A172 (cell line): ENCODE data around the gene ZNF512. TPM values are rescaled to one million over a fixed set of nuclear protein-coding genes. Genes with fewer than 3 reads are reported as not detected.

ENCODE experiments used
- DNase-seq: peaks from one replicate; pipeline ENCODE4 v3.0.0-alpha.2; 2015; ENCODE audit warnings: low spot score
- total RNA-seq: library from RNA; depleted of rRNA; stranded (reverse); fragments of >200 nt; shearing (Covaris generic); gene quantifications from 2 replicates; pipeline ENCODE4 v1.2.3, GENCODE V29; 2014

The ZNF512 gene
- total RNA-seq, 1 experiment from 2014 or later, result 16.7 TPM

- no peak for DNase-seq
Observed at GRCh38 chr2:27634291-27634690, 51.4 kb downstream of the ZNF512 start.

DNA sequence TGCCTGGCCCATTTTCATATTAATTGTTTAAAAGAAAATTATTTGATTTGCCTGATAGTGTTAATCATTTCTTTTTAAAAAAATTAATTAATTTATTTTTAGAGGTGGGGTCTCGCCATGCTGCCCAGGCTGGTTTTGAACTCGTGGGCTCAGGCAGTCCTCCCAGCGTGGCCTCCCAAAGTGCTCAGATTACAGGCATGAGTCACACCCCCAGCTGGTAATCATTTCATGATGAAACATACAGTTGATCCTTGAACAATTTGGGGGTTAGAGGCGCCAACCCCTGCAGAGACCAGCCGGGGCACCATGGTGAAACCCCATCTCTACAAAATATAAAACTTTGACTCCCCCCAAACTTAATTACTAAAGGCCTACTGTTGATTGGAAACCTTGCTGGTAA is 53.9 kb downstream of the ZNF512 start:
- DNase-seq, result no peak

GRCh38 chr2:27638037-27638637 is 55.3 kb downstream of the ZNF512 start:
- peak; percentile 76 for DNase-seq

DNA sequence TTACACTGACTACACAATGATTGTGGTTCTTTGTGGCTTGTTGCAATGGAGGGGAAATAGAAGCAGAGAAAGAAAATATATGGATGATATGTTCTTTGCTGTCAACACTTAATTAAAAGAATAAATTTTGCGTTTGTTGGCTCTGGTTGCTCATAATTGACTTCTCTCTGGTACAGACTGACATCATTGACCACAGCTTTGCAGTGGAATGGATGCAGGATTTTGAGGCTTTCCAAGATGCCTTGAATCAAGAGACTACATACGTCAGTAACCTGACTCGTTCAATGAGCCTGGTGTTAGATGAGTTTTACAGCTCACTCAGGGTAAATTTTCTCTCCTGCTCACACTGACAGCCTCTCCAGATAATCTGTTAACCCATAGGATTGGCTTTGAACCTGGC is 55.9 kb downstream of the ZNF512 start:
- DNase-seq, result peak; percentile 72

- peak; percentile 50 for DNase-seq
Observed at GRCh38 chr2:27640722-27641245, 57.9 kb downstream of the ZNF512 start.

DNA sequence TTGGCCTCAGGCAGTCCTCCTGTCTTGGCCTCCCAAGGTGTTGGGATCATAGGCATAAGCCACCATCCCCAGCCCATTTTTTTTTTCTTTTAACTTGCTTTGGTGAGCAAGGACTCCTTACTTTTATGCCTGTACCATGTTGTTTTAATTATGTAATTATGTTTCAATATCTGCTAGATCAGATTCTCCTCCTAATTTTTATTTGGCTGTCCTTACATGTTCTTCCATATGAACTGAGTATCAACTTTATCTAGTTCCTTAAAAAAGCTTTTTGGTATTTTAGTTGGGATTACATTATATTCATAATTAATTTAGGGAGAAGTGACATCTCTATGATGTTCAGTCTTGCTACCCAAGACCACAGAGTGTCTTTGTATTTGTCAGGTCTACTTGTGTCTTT is 62.4 kb downstream of the ZNF512 start:
- no peak for DNase-seq

- DNase-seq, result no peak
Observed at GRCh38 chr2:27647289-27647688, 64.4 kb downstream of the ZNF512 start.

DNA sequence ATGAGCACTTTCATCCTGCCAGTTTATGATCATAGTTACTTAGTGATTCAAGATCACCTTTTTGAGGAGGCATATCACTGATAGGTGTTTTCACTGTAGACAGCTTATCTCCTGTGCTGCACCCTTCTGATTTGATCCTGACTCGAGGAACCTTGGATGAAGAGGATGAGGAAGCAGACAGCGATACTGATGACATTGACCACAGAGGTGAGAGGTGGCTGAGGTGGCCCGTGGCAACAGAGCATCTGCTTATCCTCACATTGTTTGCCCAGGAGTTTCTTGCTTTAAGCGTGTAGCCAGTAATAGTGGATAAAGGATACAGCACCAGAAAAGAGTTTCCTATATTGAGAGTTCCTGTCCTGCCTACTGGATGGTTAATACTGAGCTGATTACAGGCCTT is 64.9 kb downstream of the ZNF512 start:
- DNase-seq, result no peak

DNA sequence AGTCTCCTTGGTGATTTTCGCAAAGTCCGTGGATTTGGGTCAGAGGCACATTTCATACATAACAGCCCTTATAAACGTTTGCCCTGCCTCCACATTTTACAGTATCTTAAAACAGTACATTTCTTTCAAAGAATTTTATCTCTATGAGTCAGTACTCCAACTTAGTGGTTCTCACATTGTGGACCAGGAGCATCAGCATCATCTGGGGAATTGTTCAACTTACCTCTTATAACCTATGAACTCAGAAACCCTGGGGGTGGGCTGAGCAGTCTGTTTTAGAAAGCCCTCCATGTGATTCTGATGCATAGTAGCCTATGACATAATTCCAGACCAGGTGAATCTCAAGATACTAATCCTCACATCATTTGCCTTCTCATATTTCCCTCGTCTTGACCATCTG is 68.2 kb downstream of the ZNF512 start:
- no peak for DNase-seq

- no peak for DNase-seq
Observed at GRCh38 chr2:27652341-27652740, 69.5 kb downstream of the ZNF512 start.

- no peak for DNase-seq
Observed at GRCh38 chr2:27652790-27653189, 69.9 kb downstream of the ZNF512 start.

GRCh38 chr2:27653397-27653796 is 70.6 kb downstream of the ZNF512 start:
- DNase-seq, result peak; percentile 23

GRCh38 chr2:27655155-27655951 is 72.5 kb downstream of the ZNF512 start:
- peak; percentile 87 for DNase-seq

DNA sequence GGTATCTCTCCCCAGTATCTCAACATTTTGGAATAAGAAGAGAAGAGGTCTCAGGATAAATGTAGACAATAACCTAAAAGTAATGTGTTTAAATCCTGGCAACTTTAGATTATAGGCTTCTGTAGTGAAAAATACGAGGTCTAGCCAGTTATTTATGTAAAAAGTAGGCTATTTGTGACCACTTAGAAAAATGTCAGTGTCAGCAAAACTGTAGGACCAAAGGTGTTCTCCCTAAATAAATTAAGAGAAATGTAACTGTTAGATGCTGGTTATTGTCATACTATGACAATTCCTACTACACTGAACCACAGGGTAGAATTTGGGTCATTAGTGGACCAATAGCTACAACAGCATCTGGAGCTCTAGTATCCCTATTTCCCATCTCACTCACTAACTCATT is 78.5 kb downstream of the ZNF512 start:
- no peak for DNase-seq

DNA sequence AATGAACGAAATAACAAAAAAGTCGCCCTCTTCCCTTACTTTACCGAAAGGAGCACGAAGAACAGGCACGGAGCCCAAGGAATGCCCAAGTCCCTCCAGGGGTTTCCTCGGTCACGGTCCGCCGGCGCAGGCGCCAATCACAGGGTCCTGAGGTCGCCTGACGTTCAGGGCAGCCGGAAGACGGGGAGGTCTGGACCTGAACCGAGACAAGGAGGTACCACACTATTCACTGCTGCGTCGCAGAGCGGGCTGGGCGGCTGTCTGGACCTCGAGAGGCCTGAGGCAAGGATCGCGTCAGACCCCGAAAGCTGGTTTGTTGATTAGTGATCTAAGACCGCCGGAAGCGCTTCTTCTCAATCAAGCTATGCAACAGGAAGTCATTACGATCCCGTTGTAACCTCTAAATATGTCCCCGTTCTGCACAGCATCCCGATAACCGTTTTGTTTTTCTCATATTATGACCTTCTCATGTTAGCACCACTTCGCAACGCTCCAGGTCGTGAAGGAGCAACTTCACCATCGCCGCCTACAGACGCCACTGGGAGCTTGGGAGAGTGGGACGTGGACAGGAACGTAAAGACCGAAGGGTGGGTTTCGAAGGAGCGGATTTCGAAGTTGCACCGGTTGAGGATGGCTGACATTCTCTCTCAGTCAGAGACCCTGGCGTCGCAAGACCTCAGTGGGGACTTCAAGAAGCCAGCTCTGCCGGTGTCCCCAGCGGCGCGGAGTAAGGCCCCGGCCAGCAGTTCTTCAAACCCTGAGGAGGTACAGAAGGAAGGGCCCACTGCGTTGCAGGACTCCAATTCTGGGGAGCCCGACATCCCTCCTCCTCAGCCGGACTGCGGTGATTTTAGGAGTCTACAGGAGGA is 80.7 kb downstream of the ZNF512 start, which contains the start of the genes SLC4A1AP and SUPT7L:
SLC4A1AP (plus strand) TSS at position 605 of the 869 bp plus-strand sequence; CDS start at position 631, 26 bp downstream.
SUPT7L (minus strand) TSS at position 330 of the 869 bp plus-strand sequence. CDS start 1,422 bp downstream, outside the sequence.
- peak; percentile 83 for DNase-seq

DNA sequence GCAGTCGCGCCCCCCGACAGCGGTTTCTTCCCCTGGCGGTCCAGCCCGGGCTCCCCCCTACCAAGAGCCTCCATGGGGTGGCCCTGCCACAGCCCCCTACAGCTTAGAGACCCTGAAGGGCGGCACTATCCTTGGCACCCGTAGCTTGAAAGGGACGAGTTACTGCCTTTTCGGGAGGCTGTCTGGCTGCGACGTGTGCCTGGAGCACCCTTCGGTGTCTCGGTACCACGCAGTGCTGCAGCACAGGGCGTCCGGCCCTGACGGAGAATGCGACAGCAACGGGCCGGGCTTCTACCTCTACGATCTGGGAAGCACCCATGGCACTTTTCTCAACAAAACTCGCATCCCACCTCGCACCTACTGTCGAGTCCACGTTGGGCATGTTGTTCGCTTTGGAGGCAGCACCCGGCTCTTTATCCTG is 81.3 kb downstream of the ZNF512 start:
- no peak for DNase-seq

- DNase-seq, result no peak
Observed at GRCh38 chr2:27664622-27665363, 82.0 kb downstream of the ZNF512 start.

DNA sequence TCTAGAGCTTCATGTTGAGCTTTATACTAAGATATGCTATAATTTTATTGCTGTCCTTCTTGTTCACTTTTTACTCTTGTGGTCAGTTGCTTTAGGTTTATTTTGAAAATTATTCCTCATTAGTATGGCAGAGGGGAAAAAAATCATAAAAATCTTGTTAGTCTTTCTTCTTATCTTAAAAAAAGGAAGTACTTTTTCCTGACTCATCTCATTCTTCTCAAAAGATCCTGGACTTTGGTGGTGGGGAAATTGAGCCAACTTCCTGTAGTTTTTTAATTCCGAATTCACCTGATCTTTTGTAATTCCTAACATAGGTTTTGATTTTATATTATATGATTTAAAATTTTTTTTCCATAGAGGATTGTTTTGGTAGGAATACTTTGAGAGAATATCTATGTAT is 84.6 kb downstream of the ZNF512 start:
- DNase-seq, result peak; percentile 21

- no peak for DNase-seq
Observed at GRCh38 chr2:27671235-27671634, 88.4 kb downstream of the ZNF512 start.
